Kidney (tissue), 14 donors: ENCODE data around the gene CD79A. TPM values are rescaled to one million over a fixed set of nuclear protein-coding genes. Genes with fewer than 3 reads are reported as not detected.
A peak's percentile ranks its signal among the peaks of the same experiment; 100 is the strongest.

Source experiments
- DNase-seq, 5 donors: peaks; one replicate each; pipeline ENCODE4 v3.0.0-alpha.2; 2013 to 2020
- FAIRE-seq: peaks from 2 replicates; lab custom pipeline; 2012; peaks lifted over from hg19 to GRCh38; lab: Jason Lieb, UNC
- H3K27ac ChIP-seq, 2 donors: one replicate each; pipeline ENCODE4 v1.7.0; 2013; ENCODE audit warnings: low read depth in 2 of 2, low read length in 2 of 2, inconsistent platforms in 1 of 2
- H3K27me3 ChIP-seq: one replicate; pipeline ENCODE4 v1.7.1; 2013; ENCODE audit warnings: low read length, inconsistent platforms; ENCODE audit not compliant: control insufficient read depth, insufficient read depth
- H3K36me3 ChIP-seq, 3 donors: one replicate each; pipeline versions ENCODE4 v1.7.0 to v1.7.1; 2013; ENCODE audit warnings: low read length in 3 of 3, control low read depth in 1 of 3, inconsistent platforms in 1 of 3; ENCODE audit not compliant: insufficient read depth in 3 of 3, control insufficient read depth in 2 of 3
- H3K4me1 ChIP-seq, 3 donors: one replicate each; pipeline versions ENCODE4 v1.7.0 to v1.7.1; 2013; ENCODE audit warnings: low read length in 3 of 3, inconsistent platforms in 1 of 3, low read depth in 1 of 3; ENCODE audit not compliant: control insufficient read depth in 2 of 3, insufficient read depth in 2 of 3
- H3K4me3 ChIP-seq, 3 donors: one replicate each; pipeline versions ENCODE4 v1.7.0 to v1.8.1; 2013; ENCODE audit warnings: low read length in 3 of 3, control low read depth in 1 of 3, inconsistent platforms in 1 of 3
- H3K9ac ChIP-seq, 3 donors: one replicate each; pipeline versions ENCODE4 v1.7.0 to v1.7.1; 2013; ENCODE audit warnings: low read length in 3 of 3, control low read depth in 1 of 3, inconsistent platforms in 1 of 3
- H3K9me3 ChIP-seq, 3 donors: one replicate each; pipeline versions ENCODE4 v1.7.0 to v1.7.1; 2013; ENCODE audit warnings: low read length in 3 of 3, control low read depth in 1 of 3, inconsistent platforms in 1 of 3; ENCODE audit not compliant: control insufficient read depth in 2 of 3, insufficient read depth in 1 of 3
- intact Hi-C: fragments of 100-400 bp; cut with DNase I; formaldehyde crosslinking; loops from one replicate; pipeline ENCODE4 v1.11.1; 2022
- polyA plus RNA-seq: library from polyadenylated mRNA; stranded (reverse); fragments of 350-450 nt; fragmentation: Illumina TruSeq; extraction: RNeasy Lipid Tissue Mini Kit (QIAGEN cat#74804); gene quantifications from one replicate; pipeline ENCODE4 v1.2.3, GENCODE V29; 2014; ENCODE audit warnings: low read depth, low replicate concordance; ENCODE audit not compliant: insufficient read depth
- total RNA-seq: library from RNA; stranded (reverse); fragmentation: NEBNext Ultra II Directional; extraction: Animal tissue kit (Norgen Biotek cat#: 25700); gene quantifications from one replicate; pipeline ENCODE4 v1.2.1, GENCODE V29; 2021
- TF ChIP-seq, protein P1 (sequence below): IDR thresholded peaks from 3 replicates; pipeline ENCODE4 v1.5.1; 2012; ENCODE audit warnings: mild to moderate bottlenecking, moderate library complexity, borderline replicate concordance; ENCODE audit not compliant: insufficient read depth; ENCODE audit errors: extremely low read depth
- donor health status: control.
- donor health status: control.
- donor health status: control.
- donor health status: control.
- donor health status: control.
- donor health status: DM: yes; HTN: yes; CAD: no.
- donor health status: Normal renal cell carcinoma (clear cell type).

CD79A gene
- total and polyA plus RNA-seq, 2 donors from 2014 or later = 0.32 to 11.0 TPM

- intact Hi-C loops = no loop called here
- no peaks in the 10 kb centered on the region for H3K4me1 ChIP-seq
- H3K9ac ChIP-seq = no peak overlapping the region
- TF ChIP-seq, protein P1, sequence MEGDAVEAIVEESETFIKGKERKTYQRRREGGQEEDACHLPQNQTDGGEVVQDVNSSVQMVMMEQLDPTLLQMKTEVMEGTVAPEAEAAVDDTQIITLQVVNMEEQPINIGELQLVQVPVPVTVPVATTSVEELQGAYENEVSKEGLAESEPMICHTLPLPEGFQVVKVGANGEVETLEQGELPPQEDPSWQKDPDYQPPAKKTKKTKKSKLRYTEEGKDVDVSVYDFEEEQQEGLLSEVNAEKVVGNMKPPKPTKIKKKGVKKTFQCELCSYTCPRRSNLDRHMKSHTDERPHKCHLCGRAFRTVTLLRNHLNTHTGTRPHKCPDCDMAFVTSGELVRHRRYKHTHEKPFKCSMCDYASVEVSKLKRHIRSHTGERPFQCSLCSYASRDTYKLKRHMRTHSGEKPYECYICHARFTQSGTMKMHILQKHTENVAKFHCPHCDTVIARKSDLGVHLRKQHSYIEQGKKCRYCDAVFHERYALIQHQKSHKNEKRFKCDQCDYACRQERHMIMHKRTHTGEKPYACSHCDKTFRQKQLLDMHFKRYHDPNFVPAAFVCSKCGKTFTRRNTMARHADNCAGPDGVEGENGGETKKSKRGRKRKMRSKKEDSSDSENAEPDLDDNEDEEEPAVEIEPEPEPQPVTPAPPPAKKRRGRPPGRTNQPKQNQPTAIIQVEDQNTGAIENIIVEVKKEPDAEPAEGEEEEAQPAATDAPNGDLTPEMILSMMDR = no peak
- H3K27ac ChIP-seq = no peak overlapping the region
- no peaks in the 10 kb centered on the region for H3K36me3 ChIP-seq
- no peaks in the 10 kb centered on the region for H3K27me3 ChIP-seq
- H3K9me3 ChIP-seq = no peaks in the 10 kb centered on the region
- H3K4me3 ChIP-seq = no peak overlapping the region
- FAIRE-seq = no peak
- DNase-seq = peak in 1 of 5 donors; percentile 51
These were observed 26.7 kb upstream of the CD79A start for GRCh38 chr19:41850381-41850780.

DNA sequence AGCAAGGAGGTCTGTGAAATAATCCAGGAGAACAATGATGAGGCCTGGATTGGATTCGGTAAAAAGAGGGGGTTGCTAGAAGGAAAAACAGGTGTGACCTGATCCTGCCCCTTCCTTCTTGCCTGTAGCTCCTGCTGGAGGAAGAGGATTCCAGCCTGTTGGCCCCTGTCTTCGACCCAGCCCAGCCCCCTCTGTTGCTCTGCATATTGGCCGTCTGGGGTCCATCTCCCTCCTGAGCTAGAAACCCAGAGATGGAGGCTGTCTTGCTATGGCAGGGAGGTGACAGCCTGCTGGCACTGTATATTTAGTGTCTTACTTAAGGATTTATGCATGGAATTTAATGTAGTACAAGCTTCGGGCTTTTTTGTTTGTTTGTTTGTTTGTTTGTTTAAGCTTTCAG is 25.6 kb upstream of the CD79A start:
- intact Hi-C loops = no loop called here
- no peak for DNase-seq
- H3K27ac ChIP-seq = no peak overlapping the region

GRCh38 chr19:41853344-41853743 is 23.7 kb upstream of the CD79A start:
- Histone ChIP-seq H3K27me3 (no peaks in the 10 kb centered on the region), H3K27ac (no peak overlapping the region), H3K4me1 (no peaks in the 10 kb centered on the region), H3K9ac (no peak overlapping the region), H3K9me3 (no peaks in the 10 kb centered on the region), H3K36me3 (no peaks in the 10 kb centered on the region), H3K4me3 (no peak overlapping the region)
- no peak for DNase-seq
- TF ChIP-seq, protein P1 = no peak
- intact Hi-C loops = no loop called here
- FAIRE-seq = no peak

More for the DNA sequence above, 25.6 kb upstream of the CD79A start:
- Histone ChIP-seq H3K9me3 (no peaks in the 10 kb centered on the region), H3K9ac (no peak overlapping the region), H3K4me3 (no peak overlapping the region), H3K4me1 (no peaks in the 10 kb centered on the region), H3K36me3 (no peaks in the 10 kb centered on the region), H3K27me3 (no peaks in the 10 kb centered on the region)
- TF ChIP-seq, protein P1 = no peak
- no peak for FAIRE-seq

GRCh38 chr19:41853768-41854167 is 23.3 kb upstream of the CD79A start:
- Histone ChIP-seq H3K36me3 (no peaks in the 10 kb centered on the region), H3K4me3 (no peak overlapping the region), H3K9ac (no peak overlapping the region), H3K9me3 (no peaks in the 10 kb centered on the region), H3K27me3 (no peaks in the 10 kb centered on the region), H3K27ac (no peak overlapping the region), H3K4me1 (no peaks in the 10 kb centered on the region)
- FAIRE-seq = no peak
- DNase-seq = peak in 1 of 5 donors; percentile 18
- intact Hi-C loops = no loop called here
- TF ChIP-seq, protein P1 = no peak
